ENCODE measurements around the gene TPX2. TPM values are rescaled to one million over a fixed set of nuclear protein-coding genes. Genes with fewer than 3 reads are reported as not detected.

The TPX2 gene
- total and polyA plus RNA-seq, 2 donors (not counting 3 experiments of a cell fraction or from before 2014, with no cell fraction given), result 24.8 to 114 TPM

DNA sequence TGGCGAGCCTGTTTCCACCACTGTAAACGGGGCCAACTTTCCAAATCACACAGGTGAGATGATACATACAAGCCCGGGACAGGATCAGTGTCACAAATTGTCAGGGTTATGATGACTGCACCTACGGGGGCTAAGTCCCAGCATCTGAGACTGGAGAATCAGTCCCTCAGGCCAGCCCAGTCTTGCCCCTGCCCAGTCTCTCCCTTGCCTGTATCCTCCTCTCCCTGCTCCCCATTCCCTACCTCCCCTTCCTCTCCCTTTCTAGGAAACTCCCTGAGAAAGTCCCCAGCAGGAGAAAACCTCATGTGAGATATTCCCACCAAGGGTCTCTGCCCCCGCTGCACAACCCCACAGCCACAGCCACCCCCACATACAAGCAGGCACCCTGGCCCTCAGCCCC, 104.8 kb downstream of the TPX2 start:
- BruUV-seq (replicated peaks), result no TSS peak
- FAIRE-seq (no peak), DNase-seq (ENCODE audit: low read depth, low spot score) (no peak)
- POLR2A ChIA-PET, result no interaction called here
- H4K20me1 ChIP-seq (replicated peaks; ENCODE audit: control insufficient read depth, extremely low read depth, insufficient read depth, low read length), result no peaks in the 10 kb centered on the region
- H3K9ac ChIP-seq (replicated peaks; ENCODE audit: extremely low read depth, insufficient read depth, low read length), result no peak overlapping the region
- H3K4me1 ChIP-seq (ENCODE audit: control insufficient read depth, extremely low read depth, insufficient read depth, low read length), result peaks cover 22% of the 10 kb centered on the region
- intact Hi-C loops (cut with micrococcal nuclease), result no loop called here
- no peaks in the 10 kb centered on the region for H3K79me2 ChIP-seq (ENCODE audit: control insufficient read depth, insufficient read depth, low read length)
- dilution Hi-C loops (cut with MboI; ENCODE audit: extremely low pct_ligation_motif_present, low sequenced_read_pairs), result no loop called here
- H3K9me3 ChIP-seq (replicated peaks; ENCODE audit: control insufficient read depth, insufficient read depth, low read length), result no peaks in the 10 kb centered on the region
- H3K36me3 ChIP-seq (ENCODE audit: control insufficient read depth in 2 of 2, extremely low read depth in 1 of 2, insufficient read depth in 2 of 2, low read length in 2 of 2), result no peaks in the 10 kb centered on the region
- no peak overlapping the region for H3K27ac ChIP-seq (ENCODE audit: insufficient read depth, low read depth, low read length)
- H3K4me3 ChIP-seq (replicated peaks in 1 of 3; ENCODE audit: insufficient read depth in 1 of 3, low read depth in 1 of 3, low read length in 3 of 3), result no peak overlapping the region
- H3K9me1 ChIP-seq (replicated peaks; ENCODE audit: control insufficient read depth, extremely low read depth, insufficient read depth, low read length), result no peaks in the 10 kb centered on the region
- CTCF ChIA-PET, result interaction anchor here (1.3 to 18.2 kb wide), 3 partner anchors 9 to 187 kb away, joined by 4 to 619 read pairs (median 7); partner anchors contain the start of gene MYLK2
- no peak overlapping the region for H2AFZ ChIP-seq (ENCODE audit: low read depth, low read length)
- TF ChIP-seq MYC (IDR thresholded peaks at IDR 0.05; ENCODE audit: low read depth, low read length), result no peak
- TF ChIP-seq FOS (IDR thresholded peaks at IDR 0.05; ENCODE audit: borderline replicate concordance, insufficient read depth, low read length), result no peak
- no peak for TF ChIP-seq POLR2A (IDR thresholded peaks at IDR 0.05; ENCODE audit: low read depth, low read length)
- no peak for TF ChIP-seq POLR2AphosphoS5 (IDR thresholded peaks at IDR 0.05; ENCODE audit: insufficient read depth, low read depth, low read length)
- TF ChIP-seq, protein P1, sequence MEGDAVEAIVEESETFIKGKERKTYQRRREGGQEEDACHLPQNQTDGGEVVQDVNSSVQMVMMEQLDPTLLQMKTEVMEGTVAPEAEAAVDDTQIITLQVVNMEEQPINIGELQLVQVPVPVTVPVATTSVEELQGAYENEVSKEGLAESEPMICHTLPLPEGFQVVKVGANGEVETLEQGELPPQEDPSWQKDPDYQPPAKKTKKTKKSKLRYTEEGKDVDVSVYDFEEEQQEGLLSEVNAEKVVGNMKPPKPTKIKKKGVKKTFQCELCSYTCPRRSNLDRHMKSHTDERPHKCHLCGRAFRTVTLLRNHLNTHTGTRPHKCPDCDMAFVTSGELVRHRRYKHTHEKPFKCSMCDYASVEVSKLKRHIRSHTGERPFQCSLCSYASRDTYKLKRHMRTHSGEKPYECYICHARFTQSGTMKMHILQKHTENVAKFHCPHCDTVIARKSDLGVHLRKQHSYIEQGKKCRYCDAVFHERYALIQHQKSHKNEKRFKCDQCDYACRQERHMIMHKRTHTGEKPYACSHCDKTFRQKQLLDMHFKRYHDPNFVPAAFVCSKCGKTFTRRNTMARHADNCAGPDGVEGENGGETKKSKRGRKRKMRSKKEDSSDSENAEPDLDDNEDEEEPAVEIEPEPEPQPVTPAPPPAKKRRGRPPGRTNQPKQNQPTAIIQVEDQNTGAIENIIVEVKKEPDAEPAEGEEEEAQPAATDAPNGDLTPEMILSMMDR (IDR thresholded peaks at IDR 0.05; ENCODE audit: extremely low read depth in 1 of 2, insufficient read depth in 1 of 2, low read depth in 1 of 2, low read length in 2 of 2), result no peak
- no peak for TF ChIP-seq GATA2 (IDR thresholded peaks at IDR 0.05; ENCODE audit: insufficient read depth, insufficient read length, low read depth, low read length)
- no peak for TF ChIP-seq EZH2 (IDR thresholded peaks at IDR 0.05; ENCODE audit: borderline replicate concordance, low read depth, low read length, severe bottlenecking)
- TF ChIP-seq JUN (IDR thresholded peaks at IDR 0.05; ENCODE audit: borderline replicate concordance, insufficient read depth, insufficient read length, low read depth), result no peak
- TF ChIP-seq, protein P2, sequence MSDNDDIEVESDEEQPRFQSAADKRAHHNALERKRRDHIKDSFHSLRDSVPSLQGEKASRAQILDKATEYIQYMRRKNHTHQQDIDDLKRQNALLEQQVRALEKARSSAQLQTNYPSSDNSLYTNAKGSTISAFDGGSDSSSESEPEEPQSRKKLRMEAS (IDR thresholded peaks at IDR 0.05; ENCODE audit: insufficient read depth, insufficient read length), result no peak
- H3K27me3 ChIP-seq (ENCODE audit: control insufficient read depth in 2 of 2, insufficient read depth in 2 of 2, low read length in 2 of 2), result peaks cover 0 to 2% of the 10 kb centered on the region in 2 experiments
- no peak overlapping the region for H3K4me2 ChIP-seq (ENCODE audit: insufficient read depth, low read length)

Data from endothelial cell of umbilical vein (primary cell).